Suprapubic skin (tissue), 3 donors: ENCODE measurements around the gene KLHL41.

ENCODE experiments used
- EP300 ChIP-seq: sonication (generic); formaldehyde crosslinking; IDR thresholded peaks from one replicate; pipeline ENCODE4 v1.6.1; 2017; ENCODE audit warnings: antibody characterized with exemption
- POLR2A ChIP-seq, 2 donors: fragments of 450-650 bp; IDR thresholded peaks; one replicate each; pipeline ENCODE4 v1.6.1; 2017; ENCODE audit warnings: antibody characterized with exemption in 2 of 2, mild to moderate bottlenecking in 2 of 2, moderate library complexity in 2 of 2
- TF ChIP-seq, protein P1 (sequence below), 2 donors: fragments of 200-600 bp in 1 of 2; fragments of 450-650 bp in 1 of 2; sonication (generic) in 1 of 2; IDR thresholded peaks; one replicate each; pipeline ENCODE4 v1.5.1; 2016 to 2019; ENCODE audit warnings: antibody characterized with exemption in 2 of 2, mild to moderate bottlenecking in 1 of 2, moderate library complexity in 1 of 2

DNA sequence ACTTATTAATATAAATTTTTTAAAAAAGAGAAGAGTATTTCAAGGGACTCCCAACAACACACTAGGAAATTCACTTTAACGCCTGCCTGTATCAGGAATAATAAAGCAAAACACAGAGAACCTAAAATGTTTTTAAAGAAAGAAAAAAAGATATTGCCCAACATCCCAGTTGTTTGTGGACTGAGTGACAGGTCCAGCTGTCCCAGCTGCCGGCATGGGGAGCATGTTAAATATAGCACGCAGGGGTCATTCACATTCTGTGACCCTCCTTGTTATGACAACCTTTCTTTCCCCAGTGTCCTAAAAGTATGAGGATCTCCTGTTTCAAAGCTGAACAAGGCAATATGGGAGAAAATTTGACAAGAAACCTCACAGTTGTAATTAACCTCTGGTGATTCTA is 4.4 kb downstream of the KLHL41 start:
- TF ChIP-seq POLR2A (IDR thresholded peaks at IDR 0.05) = no peak
- TF ChIP-seq, protein P1, sequence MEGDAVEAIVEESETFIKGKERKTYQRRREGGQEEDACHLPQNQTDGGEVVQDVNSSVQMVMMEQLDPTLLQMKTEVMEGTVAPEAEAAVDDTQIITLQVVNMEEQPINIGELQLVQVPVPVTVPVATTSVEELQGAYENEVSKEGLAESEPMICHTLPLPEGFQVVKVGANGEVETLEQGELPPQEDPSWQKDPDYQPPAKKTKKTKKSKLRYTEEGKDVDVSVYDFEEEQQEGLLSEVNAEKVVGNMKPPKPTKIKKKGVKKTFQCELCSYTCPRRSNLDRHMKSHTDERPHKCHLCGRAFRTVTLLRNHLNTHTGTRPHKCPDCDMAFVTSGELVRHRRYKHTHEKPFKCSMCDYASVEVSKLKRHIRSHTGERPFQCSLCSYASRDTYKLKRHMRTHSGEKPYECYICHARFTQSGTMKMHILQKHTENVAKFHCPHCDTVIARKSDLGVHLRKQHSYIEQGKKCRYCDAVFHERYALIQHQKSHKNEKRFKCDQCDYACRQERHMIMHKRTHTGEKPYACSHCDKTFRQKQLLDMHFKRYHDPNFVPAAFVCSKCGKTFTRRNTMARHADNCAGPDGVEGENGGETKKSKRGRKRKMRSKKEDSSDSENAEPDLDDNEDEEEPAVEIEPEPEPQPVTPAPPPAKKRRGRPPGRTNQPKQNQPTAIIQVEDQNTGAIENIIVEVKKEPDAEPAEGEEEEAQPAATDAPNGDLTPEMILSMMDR (IDR thresholded peaks at IDR 0.05) = no peak
- no peak for TF ChIP-seq EP300
